ENCODE data around the gene PAK5. TPM values are rescaled to one million over a fixed set of nuclear protein-coding genes. Genes with fewer than 3 reads are reported as not detected.
A peak's percentile ranks its signal among the peaks of the same experiment; 100 is the strongest.

PAK5 gene
- total and polyA plus RNA-seq, 7 experiments from 2014 or later: not detected

GRCh38 chr20:9503526-9504245 lies 335.2 kb downstream of the PAK5 start:
- Mint-ChIP-seq H3K27ac (no peak overlapping the region), H3K9me3 (peaks cover 0 to 6% (median 0%) of the 10 kb centered on the region in 11 donors), H3K4me3 (no peak overlapping the region), H3K4me1 (peaks cover 0 to 1% (median 0%) of the 10 kb centered on the region in 7 donors), H3K36me3 (no peaks in the 10 kb centered on the region), H3K27me3 (peaks cover 8 to 23% (median 21%) of the 10 kb centered on the region in 5 donors)
- Histone ChIP-seq H3K9me3 (ENCODE audit: control insufficient read depth in 2 of 3, low read length in 3 of 3) (no peaks in the 10 kb centered on the region), H3K4me1 (ENCODE audit: control insufficient read depth in 2 of 2, insufficient read depth in 2 of 2, low read length in 2 of 2) (no peaks in the 10 kb centered on the region), H3K27me3 (ENCODE audit: control insufficient read depth in 2 of 2, insufficient read depth in 2 of 2, low read length in 2 of 2) (no peaks in the 10 kb centered on the region), H3K4me3 (ENCODE audit: low read length) (no peak overlapping the region), H3K27ac (ENCODE audit: low read depth, low read length) (no peak overlapping the region), H3K36me3 (ENCODE audit: control insufficient read depth in 2 of 3, insufficient read depth in 3 of 3, low read length in 3 of 3) (no peaks in the 10 kb centered on the region)
- peak; percentile 40 for ATAC-seq
- POLR2A ChIA-PET: no interaction called here
- DNase-seq: no peak
- intact Hi-C loops (cut with micrococcal nuclease): no loop called here
- CTCF ChIA-PET: no interaction called here

- Mint-ChIP-seq H3K4me1 (peaks cover 0 to 1% (median 0%) of the 10 kb centered on the region in 7 donors), H3K27me3 (peaks cover 0 to 15% (median 6%) of the 10 kb centered on the region in 5 donors), H3K27ac (no peak overlapping the region), H3K4me3 (no peak overlapping the region), H3K36me3 (peaks cover 0 to 4% (median 0%) of the 10 kb centered on the region in 5 donors), H3K9me3 (peaks cover 0 to 10% (median 0%) of the 10 kb centered on the region in 11 donors)
- no peak for ATAC-seq
- intact Hi-C loops (cut with micrococcal nuclease): no loop called here
- Histone ChIP-seq H3K4me3 (ENCODE audit: low read length) (no peak overlapping the region), H3K27me3 (ENCODE audit: control insufficient read depth in 2 of 2, insufficient read depth in 2 of 2, low read length in 2 of 2) (no peaks in the 10 kb centered on the region), H3K4me1 (ENCODE audit: control insufficient read depth in 2 of 2, insufficient read depth in 2 of 2, low read length in 2 of 2) (no peaks in the 10 kb centered on the region), H3K36me3 (ENCODE audit: control insufficient read depth in 2 of 3, insufficient read depth in 3 of 3, low read length in 3 of 3) (no peaks in the 10 kb centered on the region), H3K9me3 (ENCODE audit: control insufficient read depth in 2 of 3, low read length in 3 of 3) (no peaks in the 10 kb centered on the region), H3K27ac (ENCODE audit: low read depth, low read length) (no peak overlapping the region)
- ChIA-PET POLR2A (no interaction called here), CTCF (no interaction called here)
- DNase-seq: no peak
Measured at GRCh38 chr20:9501473-9501872, 337.4 kb downstream of the PAK5 start.

- Mint-ChIP-seq H3K4me3 (no peak overlapping the region), H3K27me3 (peaks cover 0 to 7% (median 0%) of the 10 kb centered on the region in 5 donors), H3K9me3 (peaks cover 0 to 20% (median 5%) of the 10 kb centered on the region in 11 donors), H3K4me1 (peaks cover 0 to 4% (median 0%) of the 10 kb centered on the region in 7 donors), H3K36me3 (peaks cover 0 to 4% (median 0%) of the 10 kb centered on the region in 5 donors), H3K27ac (no peak overlapping the region)
- ChIA-PET POLR2A (no interaction called here), CTCF (no interaction called here)
- DNase-seq (no peak), ATAC-seq (peak; percentile 79)
- Histone ChIP-seq H3K4me3 (ENCODE audit: low read length) (no peak overlapping the region), H3K9me3 (ENCODE audit: control insufficient read depth in 2 of 3, low read length in 3 of 3) (no peaks in the 10 kb centered on the region), H3K27me3 (ENCODE audit: control insufficient read depth in 2 of 2, insufficient read depth in 2 of 2, low read length in 2 of 2) (no peaks in the 10 kb centered on the region), H3K36me3 (ENCODE audit: control insufficient read depth in 2 of 3, insufficient read depth in 3 of 3, low read length in 3 of 3) (no peaks in the 10 kb centered on the region), H3K27ac (ENCODE audit: low read depth, low read length) (no peak overlapping the region), H3K4me1 (ENCODE audit: control insufficient read depth in 2 of 2, insufficient read depth in 2 of 2, low read length in 2 of 2) (no peaks in the 10 kb centered on the region)
- intact Hi-C loops (cut with micrococcal nuclease): no loop called here
Measured at GRCh38 chr20:9500121-9500520, 338.8 kb downstream of the PAK5 start.

GRCh38 chr20:9499126-9499899 lies 339.6 kb downstream of the PAK5 start:
- Mint-ChIP-seq H3K4me3 (no peak overlapping the region), H3K9me3 (peaks cover 0 to 20% (median 6%) of the 10 kb centered on the region in 11 donors), H3K27ac (no peak overlapping the region), H3K36me3 (peaks cover 0 to 4% (median 0%) of the 10 kb centered on the region in 5 donors), H3K27me3 (peaks cover 0 to 6% (median 0%) of the 10 kb centered on the region in 5 donors), H3K4me1 (peaks cover 0 to 4% (median 0%) of the 10 kb centered on the region in 7 donors)
- ChIA-PET CTCF (no interaction called here), POLR2A (no interaction called here)
- DNase-seq: no peak
- no peaks in the 10 kb centered on the region for H3K36me3 ChIP-seq (ENCODE audit: control insufficient read depth in 2 of 3, insufficient read depth in 3 of 3, low read length in 3 of 3)
- H3K9me3 ChIP-seq (ENCODE audit: control insufficient read depth in 2 of 3, low read length in 3 of 3): no peaks in the 10 kb centered on the region
- no peaks in the 10 kb centered on the region for H3K27me3 ChIP-seq (ENCODE audit: control insufficient read depth in 2 of 2, insufficient read depth in 2 of 2, low read length in 2 of 2)
- intact Hi-C loops (cut with micrococcal nuclease): no loop called here
- no peak for ATAC-seq
- H3K27ac ChIP-seq (ENCODE audit: low read depth, low read length): no peak overlapping the region
- H3K4me3 ChIP-seq (ENCODE audit: low read length): no peak overlapping the region
- H3K4me1 ChIP-seq (ENCODE audit: control insufficient read depth in 2 of 2, insufficient read depth in 2 of 2, low read length in 2 of 2): no peaks in the 10 kb centered on the region

GRCh38 chr20:9498322-9498721 lies 340.6 kb downstream of the PAK5 start:
- H3K4me1 ChIP-seq (ENCODE audit: control insufficient read depth in 2 of 2, insufficient read depth in 2 of 2, low read length in 2 of 2): no peaks in the 10 kb centered on the region
- no peak overlapping the region for H3K4me3 ChIP-seq (ENCODE audit: low read length)
- peaks cover 0 to 2% (median 0%) of the 10 kb centered on the region in 7 donors for H3K4me1 Mint-ChIP-seq
- H3K27me3 Mint-ChIP-seq: no peaks in the 10 kb centered on the region
- no peaks in the 10 kb centered on the region for H3K27me3 ChIP-seq (ENCODE audit: control insufficient read depth in 2 of 2, insufficient read depth in 2 of 2, low read length in 2 of 2)
- peaks cover 0 to 20% (median 6%) of the 10 kb centered on the region in 11 donors for H3K9me3 Mint-ChIP-seq
- H3K27ac Mint-ChIP-seq: no peak overlapping the region
- H3K36me3 Mint-ChIP-seq: peaks cover 0 to 4% (median 0%) of the 10 kb centered on the region in 5 donors
- no peak overlapping the region for H3K4me3 Mint-ChIP-seq
- no peaks in the 10 kb centered on the region for H3K9me3 ChIP-seq (ENCODE audit: control insufficient read depth in 2 of 3, low read length in 3 of 3)
- no peak overlapping the region for H3K27ac ChIP-seq (ENCODE audit: low read depth, low read length)
- CTCF ChIA-PET: no interaction called here
- no peaks in the 10 kb centered on the region for H3K36me3 ChIP-seq (ENCODE audit: control insufficient read depth in 2 of 3, insufficient read depth in 3 of 3, low read length in 3 of 3)
- no peak for DNase-seq
- intact Hi-C loops (cut with micrococcal nuclease): no loop called here
- no peak for ATAC-seq
- POLR2A ChIA-PET: no interaction called here

- H3K27ac Mint-ChIP-seq: no peak overlapping the region
Measured at GRCh38 chr20:9496155-9496554, 342.7 kb downstream of the PAK5 start.

More at GRCh38 chr20:9496155-9496554, 342.7 kb downstream of the PAK5 start:
- H3K4me1 ChIP-seq (ENCODE audit: control insufficient read depth in 2 of 2, insufficient read depth in 2 of 2, low read length in 2 of 2): no peaks in the 10 kb centered on the region
- Mint-ChIP-seq H3K27me3 (no peaks in the 10 kb centered on the region), H3K9me3 (peaks cover 0 to 20% (median 5%) of the 10 kb centered on the region in 11 donors), H3K36me3 (peaks cover 0 to 4% (median 0%) of the 10 kb centered on the region in 5 donors), H3K4me3 (no peak overlapping the region), H3K4me1 (peaks cover 0 to 2% (median 0%) of the 10 kb centered on the region in 7 donors)
- ATAC-seq: peak; percentile 35
- ChIA-PET POLR2A (no interaction called here), CTCF (no interaction called here)
- intact Hi-C loops (cut with micrococcal nuclease): no loop called here
- no peaks in the 10 kb centered on the region for H3K36me3 ChIP-seq (ENCODE audit: control insufficient read depth in 2 of 3, insufficient read depth in 3 of 3, low read length in 3 of 3)
- no peaks in the 10 kb centered on the region for H3K27me3 ChIP-seq (ENCODE audit: control insufficient read depth in 2 of 2, insufficient read depth in 2 of 2, low read length in 2 of 2)
- H3K4me3 ChIP-seq (ENCODE audit: low read length): no peak overlapping the region
- DNase-seq: no peak
- H3K27ac ChIP-seq (ENCODE audit: low read depth, low read length): no peak overlapping the region
- no peaks in the 10 kb centered on the region for H3K9me3 ChIP-seq (ENCODE audit: control insufficient read depth in 2 of 3, low read length in 3 of 3)
